SIG-M5 treated with dmso at 0.1 percent for 504 hours (cell line): ENCODE measurements around the gene CDH4.

Source experiments
- DNase-seq: peaks from one replicate; lab custom pipeline; 2025; ENCODE audit not compliant: unreplicated experiment; lab: John Stamatoyannopoulos, UW

CDH4 gene

GRCh38 chr20:61251529-61252393 lies at the start of gene CDH4:
Gene CDH4, plus strand, starts transcription at chr20:61252261.
- DNase-seq: no peak

DNA sequence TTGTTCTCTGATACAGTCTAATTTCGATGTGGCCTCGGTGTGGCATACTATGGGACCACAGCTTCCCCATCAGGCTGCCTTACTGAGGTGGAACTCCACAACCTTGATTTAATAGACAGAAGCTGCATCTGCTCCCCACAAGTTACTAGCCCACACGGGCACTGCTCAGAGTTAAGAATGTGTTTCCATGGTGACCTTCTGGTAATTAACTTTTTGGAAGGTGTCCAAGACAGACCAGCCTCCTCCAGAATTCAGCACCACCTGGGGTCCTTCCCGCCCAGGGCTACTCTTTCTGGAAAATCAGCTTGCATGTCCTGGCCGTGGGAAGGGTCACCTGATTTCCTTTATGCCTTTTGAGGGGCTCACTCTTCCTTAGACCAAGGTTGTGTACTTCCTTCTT lies 48.7 kb upstream of the CDH4 start:
- no peak for DNase-seq

GRCh38 chr20:61204206-61204605 lies 47.9 kb upstream of the CDH4 start:
- no peak for DNase-seq

- no peak for DNase-seq
These were observed 46.3 kb upstream of the CDH4 start for GRCh38 chr20:61205769-61206168.

DNA sequence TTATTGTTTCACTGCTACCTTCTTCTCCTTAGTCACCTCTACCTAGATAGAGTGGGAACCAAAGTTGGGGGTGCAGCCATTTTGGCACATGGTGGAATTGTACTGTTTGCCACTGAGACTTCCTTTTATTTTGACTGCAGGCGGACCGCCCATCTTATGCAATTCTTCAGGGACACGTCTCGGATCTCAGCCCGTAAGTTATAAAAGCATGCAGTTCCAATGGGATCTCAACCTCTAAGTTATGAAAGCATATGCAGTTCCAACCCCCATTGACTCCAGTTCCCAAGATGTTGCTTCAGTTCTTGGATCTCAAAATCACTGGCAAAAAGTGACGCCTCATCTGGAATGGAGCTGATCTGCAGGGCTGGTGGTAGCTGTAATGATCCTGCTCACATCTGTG lies 41.2 kb upstream of the CDH4 start:
- no peak for DNase-seq

DNA sequence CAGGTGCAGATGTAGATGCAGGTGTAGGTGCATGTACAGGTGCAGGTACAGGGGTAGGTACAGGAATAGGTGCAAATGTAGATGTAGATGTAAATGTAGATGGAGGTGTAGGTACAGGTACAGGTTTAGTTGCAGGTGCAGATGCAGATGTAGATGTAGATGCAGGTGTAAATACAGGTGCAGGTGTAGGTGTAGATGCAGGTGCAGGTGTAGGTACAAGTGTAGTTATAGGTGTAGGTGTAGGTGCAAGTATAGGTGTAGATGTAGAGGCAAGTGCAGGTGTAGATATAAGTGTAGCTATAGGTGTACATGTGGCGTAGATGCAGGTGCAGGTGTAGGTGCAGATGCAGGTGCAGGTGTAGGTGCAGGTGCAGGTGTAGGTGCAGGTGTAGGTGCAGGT lies 34.2 kb upstream of the CDH4 start:
- no peak for DNase-seq

DNA sequence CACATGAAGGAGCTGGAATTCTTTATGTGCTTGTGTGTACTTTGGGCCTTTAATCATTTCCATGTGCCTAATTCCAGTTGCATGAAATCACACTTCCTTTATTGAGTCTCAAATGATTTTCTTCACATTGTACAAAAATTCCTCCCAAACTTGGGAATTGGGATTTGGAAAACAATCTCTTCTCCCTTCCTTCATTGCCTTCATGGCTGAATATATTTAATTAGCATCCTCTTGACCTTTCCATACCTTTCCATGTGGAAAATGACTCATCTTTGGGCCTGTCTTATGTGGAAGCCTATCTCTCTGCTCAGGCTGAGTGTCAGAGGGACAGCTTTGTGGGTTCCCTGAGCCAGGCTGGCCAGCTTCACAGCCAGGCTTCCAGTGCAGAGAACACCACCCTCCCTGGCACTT lies 33.0 kb upstream of the CDH4 start:
- no peak for DNase-seq

DNA sequence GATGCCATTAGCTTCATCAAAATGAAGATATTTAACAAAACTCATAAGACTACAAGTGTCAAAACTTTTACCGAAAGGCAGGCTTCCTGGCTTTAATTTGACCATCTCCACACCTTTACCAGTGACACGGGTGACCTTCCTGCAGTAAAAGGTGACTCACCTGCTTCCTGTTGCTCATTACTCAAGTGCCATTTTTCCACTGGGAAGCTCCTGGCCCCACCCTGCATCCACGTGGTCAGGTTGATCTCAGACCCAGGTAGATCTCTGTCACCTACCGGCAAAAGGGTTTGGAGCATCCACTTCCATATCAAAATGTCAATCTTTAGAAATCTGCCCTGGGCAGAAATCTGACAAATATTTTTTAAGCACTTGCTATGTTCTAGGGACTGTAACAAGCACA lies 31.9 kb upstream of the CDH4 start:
- no peak for DNase-seq

DNA sequence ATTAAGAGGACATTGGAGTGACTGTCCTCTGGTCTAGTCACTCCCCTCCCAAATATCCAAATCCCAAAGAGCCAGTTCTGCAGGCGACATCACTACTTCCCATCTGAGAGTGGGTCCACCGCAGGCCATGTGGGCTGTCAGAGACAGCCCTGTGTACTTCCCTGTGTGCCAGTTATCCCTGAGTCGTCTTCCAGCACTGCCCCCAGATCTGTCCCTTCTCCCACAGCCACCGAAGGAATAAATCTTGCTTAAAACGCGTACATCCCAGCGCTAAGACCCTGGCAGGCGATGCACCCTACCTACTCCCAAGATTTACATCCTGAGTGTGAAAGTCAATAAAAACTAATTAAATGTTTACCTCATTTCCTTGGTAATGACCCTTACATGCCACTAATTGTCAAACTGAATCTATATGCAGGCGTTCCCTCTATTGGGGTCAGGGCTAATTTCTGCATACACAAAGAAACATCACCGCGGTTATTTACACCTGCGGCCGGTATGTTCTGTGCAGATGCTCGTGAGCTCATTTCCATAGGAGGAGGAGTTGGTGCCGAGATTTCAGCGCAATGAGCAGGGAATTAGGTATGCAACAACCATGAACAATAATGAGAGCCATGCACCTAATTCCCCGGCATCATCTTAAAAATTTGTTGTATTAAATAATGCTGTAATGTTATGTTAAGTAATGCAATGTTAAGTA lies 31.3 kb upstream of the CDH4 start:
- no peak for DNase-seq

DNA sequence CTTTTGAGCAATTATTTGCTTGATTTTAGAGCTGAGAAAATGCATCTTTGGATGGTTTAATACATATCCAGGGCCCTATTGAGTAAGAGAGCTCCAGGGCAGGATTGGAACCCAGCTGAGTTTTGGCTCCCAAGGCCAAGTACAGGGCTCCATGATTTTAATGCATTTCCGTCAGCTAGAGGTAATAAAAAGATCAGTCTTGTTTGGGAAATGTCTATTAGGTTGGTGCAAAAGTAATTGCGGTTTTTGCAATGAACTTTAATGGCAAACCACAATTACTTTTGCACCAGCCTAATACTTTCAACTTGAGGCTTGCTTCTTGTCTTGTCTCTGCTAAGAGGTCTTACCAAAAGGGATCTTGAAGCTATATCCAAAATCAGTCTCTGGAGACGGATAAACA lies 29.4 kb upstream of the CDH4 start:
- no peak for DNase-seq

GRCh38 chr20:61223121-61223520 lies 28.9 kb upstream of the CDH4 start:
- no peak for DNase-seq

DNA sequence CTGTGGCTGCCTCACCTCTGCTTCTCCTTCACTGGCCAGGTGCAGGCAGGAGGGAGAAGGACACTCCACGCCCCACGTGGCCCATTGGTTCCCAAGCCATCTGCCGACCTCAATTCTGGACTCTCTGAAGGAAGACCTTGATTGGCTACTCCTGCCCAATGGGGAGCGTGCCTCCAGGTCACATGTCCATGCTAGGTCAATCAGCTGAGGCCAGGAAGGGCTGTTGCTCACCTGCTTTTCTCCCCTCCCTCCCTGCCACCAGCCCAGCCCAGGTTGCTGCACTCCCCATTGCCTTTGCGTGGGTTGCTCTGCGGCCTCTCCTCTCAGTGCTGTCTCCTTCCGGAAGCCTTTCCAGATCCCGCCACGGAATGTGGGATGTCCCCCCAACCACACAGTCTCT lies 21.9 kb upstream of the CDH4 start:
- DNase-seq: no peak

- DNase-seq: no peak
These were observed 18.5 kb upstream of the CDH4 start for GRCh38 chr20:61233590-61233989.

DNA sequence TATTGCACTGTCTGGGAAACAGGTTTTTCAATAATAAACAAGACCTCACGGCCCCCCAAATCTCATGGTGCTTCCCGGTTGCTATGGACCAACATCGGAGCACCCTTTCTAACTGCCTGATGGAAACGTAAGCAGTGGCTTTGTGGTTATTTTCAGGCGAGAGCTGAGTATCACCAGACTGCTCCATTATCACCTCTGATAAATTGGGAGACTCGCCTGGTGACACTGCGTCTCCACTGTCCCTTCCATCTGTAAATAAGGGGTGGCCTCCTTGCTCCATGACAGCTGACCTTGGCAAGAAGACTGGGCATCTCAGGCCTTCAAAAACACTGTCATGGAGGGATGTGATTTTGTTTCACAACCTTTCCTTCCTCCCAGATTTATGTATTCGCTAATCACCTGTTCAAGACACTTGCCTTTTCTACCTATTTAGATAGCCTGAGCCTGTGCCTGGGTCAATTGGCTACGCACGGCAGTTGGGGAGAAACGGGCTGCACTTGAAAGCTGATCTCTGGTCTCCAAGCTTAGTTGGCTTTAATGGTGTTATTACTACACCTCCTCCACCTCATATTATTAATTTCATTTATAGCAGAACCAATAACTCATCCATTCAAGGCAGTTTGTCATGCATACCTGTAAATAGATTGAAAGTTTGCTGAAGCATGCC lies 17.7 kb upstream of the CDH4 start:
- DNase-seq: no peak

- no peak for DNase-seq
These were observed 15.3 kb upstream of the CDH4 start for GRCh38 chr20:61236713-61237112.

DNA sequence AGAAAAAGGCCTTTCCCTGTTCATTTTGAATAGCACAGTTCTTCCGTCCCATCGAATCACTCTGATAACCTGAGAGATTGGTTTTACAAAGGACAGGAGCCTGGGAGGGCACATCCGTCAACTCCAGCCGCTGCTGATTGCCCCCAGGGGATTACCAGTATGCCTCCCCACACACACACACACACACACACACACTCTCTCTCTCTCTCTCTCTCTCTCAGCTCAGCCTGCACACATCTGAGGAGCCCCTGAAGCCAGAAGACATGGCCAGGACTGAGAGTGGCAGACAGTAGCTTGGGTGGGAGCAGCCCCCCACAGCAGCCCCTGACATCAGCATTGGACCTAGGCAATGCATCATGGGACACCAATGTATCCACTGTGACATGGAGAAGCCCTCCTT lies 13.2 kb upstream of the CDH4 start:
- DNase-seq: no peak

- no peak for DNase-seq
These were observed 11.2 kb upstream of the CDH4 start for GRCh38 chr20:61240814-61241213.

GRCh38 chr20:61244213-61244612 lies 7.8 kb upstream of the CDH4 start:
- DNase-seq: no peak

GRCh38 chr20:61246269-61246668 lies 5.8 kb upstream of the CDH4 start:
- no peak for DNase-seq

GRCh38 chr20:61249626-61250025 lies 2.4 kb upstream of the CDH4 start:
- DNase-seq: no peak

- no peak for DNase-seq
These were observed 671 bp downstream of the CDH4 start for GRCh38 chr20:61252601-61253263.

DNA sequence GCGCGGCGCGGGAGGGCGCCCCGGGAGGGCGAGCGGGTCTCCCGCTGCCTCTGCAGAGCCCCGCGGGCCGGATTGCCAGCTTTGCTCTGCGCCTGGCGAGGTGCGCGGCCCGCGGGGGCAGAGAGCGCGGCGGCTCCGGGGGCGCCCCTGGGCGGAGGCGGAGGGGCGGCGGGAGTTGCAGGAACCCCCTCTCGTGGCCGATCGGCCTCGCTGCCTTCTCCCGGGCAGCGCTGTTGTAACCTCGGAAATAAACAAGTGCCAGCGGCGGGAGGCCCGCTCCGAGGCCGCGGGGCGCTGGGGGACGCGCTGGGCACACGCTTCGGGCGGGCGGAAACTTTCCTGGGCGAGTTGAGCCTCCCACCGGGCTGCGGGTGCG lies 1.2 kb downstream of the CDH4 start:
- no peak for DNase-seq
